Right lobe of liver (tissue), 6 donors: ENCODE results near the gene KCNQ1. TPM values are rescaled to one million over a fixed set of nuclear protein-coding genes. Genes with fewer than 3 reads are reported as not detected.

Experiments used
- ATAC-seq, 4 donors: fragments of 200-7000 bp; cut with Tn5 transposase; one replicate each; pipeline ENCODE4 v1.9.1; 2020; ENCODE audit warnings: mild to moderate bottlenecking in 4 of 4, moderate library complexity in 4 of 4
- DNase-seq, 3 donors: peaks; one replicate each; pipeline ENCODE4 v3.0.0-alpha.2; 2020
- H3K27ac ChIP-seq, 3 donors: fragments of 200-600 bp; one replicate each; pipeline ENCODE4 v1.8.0; 2022
- H3K27me3 ChIP-seq, 2 donors: fragments of 200-600 bp; one replicate each; pipeline ENCODE4 v1.8.0; 2022
- H3K36me3 ChIP-seq, 4 donors: fragments of 200-600 bp; sonication (generic) in 1 of 4; one replicate each; pipeline versions ENCODE4 v1.5.1 to v1.8.0; 2017 to 2022; ENCODE audit warnings: control low read depth in 1 of 4
- H3K4me1 ChIP-seq, 4 donors: fragments of 200-600 bp; sonication (generic) in 1 of 4; one replicate each; pipeline versions ENCODE4 v1.5.1 to v1.8.0; 2017 to 2022; ENCODE audit warnings: control low read depth in 1 of 4
- H3K4me3 ChIP-seq, 3 donors: fragments of 200-600 bp; one replicate each; pipeline ENCODE4 v1.8.0; 2022
- H3K9me3 ChIP-seq, 4 donors: fragments of 200-600 bp; sonication (generic) in 1 of 4; one replicate each; pipeline versions ENCODE4 v1.5.1 to v1.8.0; 2017 to 2022; ENCODE audit warnings: control low read depth in 1 of 4
- CTCF ChIP-seq, 4 donors: fragments of 200-600 bp in 3 of 4; fragments of 450-650 bp in 1 of 4; IDR thresholded peaks; one replicate each; pipeline versions ENCODE4 v1.5.1 to v1.8.0; 2016 to 2022; ENCODE audit warnings: antibody characterized with exemption in 4 of 4, mild to moderate bottlenecking in 2 of 4
- POLR2A ChIP-seq: fragments of 450-650 bp; IDR thresholded peaks from one replicate; pipeline ENCODE4 v1.6.1; 2017; ENCODE audit warnings: antibody characterized with exemption, mild to moderate bottlenecking
- WGBS: methylation state at CpG from one replicate; pipeline ENCODE4 v1.1.6; 2018; ENCODE audit warnings: low coverage, low lambda C conversion rate; ENCODE audit not compliant: insufficient coverage; ENCODE audit errors: missing lambda C conversion rate; 5-methylcytosine and 5-hydroxymethylcytosine counted together
- intact Hi-C, 2 donors: fragments of 100-400 bp; cut with DNase I; formaldehyde crosslinking; loops; one replicate each; pipeline versions ENCODE4 v1.11.2 to v1.14.1; 2022
- total RNA-seq, 6 experiments: library from RNA; depleted of rRNA in 2 of 6; stranded (reverse); fragments of >200 nt in 2 of 6; fragmentation: NEBNext Ultra II Directional in 3 of 6; extraction: Animal tissue kit (Norgen Biotek cat#: 25700) in 3 of 6; gene quantifications; one replicate each; pipeline versions ENCODE4 v1.1.0 to v1.2.4, GENCODE V29; 2016 to 2023
- donor health status: DM: no; HTN: yes; CAD: no.
- donor health status: DM: no; HTN: no; CAD: no.
- donor health status: DM: no; HTN: no; CAD: no.
- donor health status: DM: no; HTN: yes; CAD: no.
- donor health status: DM: no; HTN: yes; CAD: no.

Gene KCNQ1
- total RNA-seq, 6 experiments from 2014 or later: 0.61 to 2.4 (median 1.8) TPM

GRCh38 chr11:2531987-2532703 is 87.3 kb downstream of the KCNQ1 start:
- Histone ChIP-seq H3K36me3 (no peaks in the 10 kb centered on the region), H3K27me3 (no peaks in the 10 kb centered on the region), H3K4me1 (peaks cover 0 to 5% (median 0%) of the 10 kb centered on the region in 4 donors), H3K27ac (no peak overlapping the region), H3K9me3 (no peaks in the 10 kb centered on the region), H3K4me3 (no peak overlapping the region)
- WGBS: 67% methylated on average over 17 of the region's 21 CpGs
- no peak for TF ChIP-seq CTCF (IDR thresholded peaks at IDR 0.05)
- no peak for TF ChIP-seq POLR2A
- ATAC-seq (no peak), DNase-seq (peak in 2 of 3 donors; percentile 28 to 52)
- intact Hi-C loops: loop anchor here (2.0 to 5.0 kb wide), 3 partner anchors 103 to 357 kb away; partner anchors contain the start of gene CDKN1C (in 1 of the 2)

GRCh38 chr11:2532704-2533586 is 88.1 kb downstream of the KCNQ1 start:
- H3K36me3 ChIP-seq: no peaks in the 10 kb centered on the region
- H3K4me1 ChIP-seq: peaks cover 0 to 5% (median 0%) of the 10 kb centered on the region in 4 donors
- intact Hi-C loops: loop anchor here (2.0 to 5.0 kb wide), 2 partner anchors 354 to 356 kb away; partner anchors contain the start of gene CDKN1C (in 1 of the 2)
- H3K27ac ChIP-seq: no peak overlapping the region
- no peaks in the 10 kb centered on the region for H3K9me3 ChIP-seq
- H3K27me3 ChIP-seq: no peaks in the 10 kb centered on the region
- ATAC-seq (peak; percentile 86 to 93 (median 92)), DNase-seq (peak; percentile 90 to 93 (median 90))
- H3K4me3 ChIP-seq: no peak overlapping the region
- WGBS: 26% methylated on average over 28 of the region's 43 CpGs
- TF ChIP-seq CTCF (IDR thresholded peaks at IDR 0.05) (peak; percentile 99 to 100 (median 99)), POLR2A (no peak)

- ATAC-seq: peak in 2 of 4 donors; percentile 19 to 26
- no peak overlapping the region for H3K27ac ChIP-seq
- no peaks in the 10 kb centered on the region for H3K27me3 ChIP-seq
- H3K4me3 ChIP-seq: no peak overlapping the region
- DNase-seq: peak; percentile 52 to 71 (median 62)
- peaks cover 0 to 5% (median 0%) of the 10 kb centered on the region in 4 donors for H3K4me1 ChIP-seq
- no peak for TF ChIP-seq CTCF (IDR thresholded peaks at IDR 0.05)
- no peak for TF ChIP-seq POLR2A
- H3K9me3 ChIP-seq: no peaks in the 10 kb centered on the region
- intact Hi-C loops: loop anchor here (2.0 to 5.0 kb wide), 2 partner anchors 354 to 355 kb away; partner anchors contain the start of gene CDKN1C (in 1 of the 2)
- no peaks in the 10 kb centered on the region for H3K36me3 ChIP-seq
- 57% methylated on average over 4 of the region's 22 CpGs for WGBS
Measured at GRCh38 chr11:2533587-2534133, 88.9 kb downstream of the KCNQ1 start.
